ENCODE results near the gene MAEL.

MAEL gene

GRCh38 chr1:166969074-166969677, 19.9 kb upstream of the MAEL start:
- H3K27ac ChIP-seq (ENCODE audit: low read depth, low read length, poor library complexity, severe bottlenecking): no peak overlapping the region
- H3K36me3 ChIP-seq (ENCODE audit: insufficient read depth, low read length): no peaks in the 10 kb centered on the region
- H3K4me2 ChIP-seq (ENCODE audit: low read length): no peak overlapping the region
- H3K9ac ChIP-seq (ENCODE audit: low read length): no peak overlapping the region
- TF ChIP-seq EZH2 (IDR thresholded peaks at IDR 0.05; ENCODE audit: borderline replicate concordance, low read length): no peak
- TF ChIP-seq, protein P1, sequence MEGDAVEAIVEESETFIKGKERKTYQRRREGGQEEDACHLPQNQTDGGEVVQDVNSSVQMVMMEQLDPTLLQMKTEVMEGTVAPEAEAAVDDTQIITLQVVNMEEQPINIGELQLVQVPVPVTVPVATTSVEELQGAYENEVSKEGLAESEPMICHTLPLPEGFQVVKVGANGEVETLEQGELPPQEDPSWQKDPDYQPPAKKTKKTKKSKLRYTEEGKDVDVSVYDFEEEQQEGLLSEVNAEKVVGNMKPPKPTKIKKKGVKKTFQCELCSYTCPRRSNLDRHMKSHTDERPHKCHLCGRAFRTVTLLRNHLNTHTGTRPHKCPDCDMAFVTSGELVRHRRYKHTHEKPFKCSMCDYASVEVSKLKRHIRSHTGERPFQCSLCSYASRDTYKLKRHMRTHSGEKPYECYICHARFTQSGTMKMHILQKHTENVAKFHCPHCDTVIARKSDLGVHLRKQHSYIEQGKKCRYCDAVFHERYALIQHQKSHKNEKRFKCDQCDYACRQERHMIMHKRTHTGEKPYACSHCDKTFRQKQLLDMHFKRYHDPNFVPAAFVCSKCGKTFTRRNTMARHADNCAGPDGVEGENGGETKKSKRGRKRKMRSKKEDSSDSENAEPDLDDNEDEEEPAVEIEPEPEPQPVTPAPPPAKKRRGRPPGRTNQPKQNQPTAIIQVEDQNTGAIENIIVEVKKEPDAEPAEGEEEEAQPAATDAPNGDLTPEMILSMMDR (IDR thresholded peaks at IDR 0.05; ENCODE audit: low read length): no peak
- H3K9me2 ChIP-seq (ENCODE audit: low read depth, low read length): no peaks in the 10 kb centered on the region
- no peaks in the 10 kb centered on the region for H3K9me3 ChIP-seq (ENCODE audit: low read length)
- no peaks in the 10 kb centered on the region for H4K20me1 ChIP-seq (ENCODE audit: insufficient read depth, low read length)
- no peaks in the 10 kb centered on the region for H3K4me1 ChIP-seq (ENCODE audit: insufficient read depth, low read length, severe bottlenecking)
- H3K4me3 ChIP-seq (ENCODE audit: low read depth, low read length, poor library complexity, severe bottlenecking): no peak overlapping the region
- H3K27me3 ChIP-seq (ENCODE audit: insufficient read depth, low read length): no peaks in the 10 kb centered on the region
- H2AFZ ChIP-seq (ENCODE audit: low read length): no peak overlapping the region
- H3F3A ChIP-seq (ENCODE audit: insufficient read depth, low read length): no peaks in the 10 kb centered on the region
- H3K79me2 ChIP-seq (ENCODE audit: insufficient read depth, low read length): no peaks in the 10 kb centered on the region

- Histone ChIP-seq H3K27ac (ENCODE audit: low read depth, low read length, poor library complexity, severe bottlenecking) (no peak overlapping the region), H3F3A (ENCODE audit: insufficient read depth, low read length) (no peaks in the 10 kb centered on the region), H3K9ac (ENCODE audit: low read length) (no peak overlapping the region), H3K36me3 (ENCODE audit: insufficient read depth, low read length) (no peaks in the 10 kb centered on the region), H3K27me3 (ENCODE audit: insufficient read depth, low read length) (no peaks in the 10 kb centered on the region), H4K20me1 (ENCODE audit: insufficient read depth, low read length) (no peaks in the 10 kb centered on the region), H3K4me2 (ENCODE audit: low read length) (no peak overlapping the region), H3K79me2 (ENCODE audit: insufficient read depth, low read length) (no peaks in the 10 kb centered on the region), H2AFZ (ENCODE audit: low read length) (no peak overlapping the region), H3K4me1 (ENCODE audit: insufficient read depth, low read length, severe bottlenecking) (peaks cover 6% of the 10 kb centered on the region), H3K4me3 (ENCODE audit: low read depth, low read length, poor library complexity, severe bottlenecking) (no peak overlapping the region), H3K9me3 (ENCODE audit: low read length) (no peaks in the 10 kb centered on the region), H3K9me2 (ENCODE audit: low read depth, low read length) (no peaks in the 10 kb centered on the region)
- no peak for TF ChIP-seq EZH2 (IDR thresholded peaks at IDR 0.05; ENCODE audit: borderline replicate concordance, low read length)
- TF ChIP-seq, protein P1 (IDR thresholded peaks at IDR 0.05; ENCODE audit: low read length): no peak
These were observed 17.8 kb upstream of the MAEL start for GRCh38 chr1:166971252-166971651.

DNA sequence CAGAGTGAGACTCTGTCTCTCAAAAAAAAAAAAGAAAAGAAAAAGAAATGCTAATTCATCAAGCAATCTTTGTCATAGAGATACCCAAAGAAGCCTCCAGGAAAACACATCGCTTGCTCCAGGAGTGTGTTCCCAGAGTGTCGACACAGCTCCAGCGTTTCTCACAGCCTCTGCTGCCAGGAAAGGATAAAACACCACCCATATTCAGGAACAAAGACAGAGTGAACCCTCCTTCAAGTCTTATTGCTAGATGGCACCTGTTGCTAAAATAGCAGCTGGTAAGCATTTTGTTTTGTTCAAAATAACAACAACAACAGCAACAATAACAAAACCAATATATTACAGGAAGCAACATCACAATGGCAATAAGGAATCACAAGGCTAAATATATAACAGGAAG, 16.9 kb upstream of the MAEL start:
- H3F3A ChIP-seq (ENCODE audit: insufficient read depth, low read length): no peaks in the 10 kb centered on the region
- H2AFZ ChIP-seq (ENCODE audit: low read length): no peak overlapping the region
- H3K27ac ChIP-seq (ENCODE audit: low read depth, low read length, poor library complexity, severe bottlenecking): no peak overlapping the region
- H3K9me2 ChIP-seq (ENCODE audit: low read depth, low read length): no peaks in the 10 kb centered on the region
- no peak overlapping the region for H3K9ac ChIP-seq (ENCODE audit: low read length)
- H3K4me3 ChIP-seq (ENCODE audit: low read depth, low read length, poor library complexity, severe bottlenecking): no peak overlapping the region
- no peaks in the 10 kb centered on the region for H3K36me3 ChIP-seq (ENCODE audit: insufficient read depth, low read length)
- H3K79me2 ChIP-seq (ENCODE audit: insufficient read depth, low read length): no peaks in the 10 kb centered on the region
- no peak overlapping the region for H3K4me2 ChIP-seq (ENCODE audit: low read length)
- H4K20me1 ChIP-seq (ENCODE audit: insufficient read depth, low read length): no peaks in the 10 kb centered on the region
- no peak for TF ChIP-seq EZH2 (IDR thresholded peaks at IDR 0.05; ENCODE audit: borderline replicate concordance, low read length)
- TF ChIP-seq, protein P1 (IDR thresholded peaks at IDR 0.05; ENCODE audit: low read length): no peak
- no peaks in the 10 kb centered on the region for H3K27me3 ChIP-seq (ENCODE audit: insufficient read depth, low read length)
- no peaks in the 10 kb centered on the region for H3K9me3 ChIP-seq (ENCODE audit: low read length)
- peaks cover 6% of the 10 kb centered on the region for H3K4me1 ChIP-seq (ENCODE audit: insufficient read depth, low read length, severe bottlenecking)

Measured in OCI-LY1 (cell line).